Trophoblast cell (in vitro differentiated cells and primary cell): Measurements from ENCODE around the gene DUSP14.
A peak's percentile ranks its signal among the peaks of the same experiment; 100 is the strongest.

Experiments
- DNase-seq, 2 donors: peaks; one replicate each; pipeline ENCODE4 v3.0.0-alpha.2; 2016
- H2AFZ ChIP-seq: 2 replicates; pipeline ENCODE4 v1.6.1; 2013; ENCODE audit warnings: low read length, moderate library complexity, mild to moderate bottlenecking; ENCODE audit not compliant: insufficient read depth, poor library complexity
- H2AK5ac ChIP-seq: 2 replicates; pipeline ENCODE4 v1.6.1; 2013; ENCODE audit warnings: mild to moderate bottlenecking, low read length
- H2BK120ac ChIP-seq: 2 replicates; pipeline ENCODE4 v1.6.1; 2013; ENCODE audit warnings: low read length, mild to moderate bottlenecking, moderate library complexity; ENCODE audit not compliant: insufficient read depth, poor library complexity
- H2BK12ac ChIP-seq: 2 replicates; pipeline ENCODE4 v1.6.1; 2013; ENCODE audit warnings: mild to moderate bottlenecking, low read length, moderate library complexity
- H2BK5ac ChIP-seq: 2 replicates; pipeline ENCODE4 v1.6.1; 2013; ENCODE audit warnings: low read length, low read depth, moderate library complexity, mild to moderate bottlenecking; ENCODE audit not compliant: poor library complexity
- H3K14ac ChIP-seq: 2 replicates; pipeline ENCODE4 v1.6.1; 2013; ENCODE audit warnings: mild to moderate bottlenecking, low read length
- H3K18ac ChIP-seq: 2 replicates; pipeline ENCODE4 v1.6.1; 2013; ENCODE audit warnings: mild to moderate bottlenecking, low read length
- H3K23ac ChIP-seq: 2 replicates; pipeline ENCODE4 v1.6.1; 2013; ENCODE audit warnings: low read length
- H3K27ac ChIP-seq: 2 replicates; pipeline ENCODE4 v1.5.1; 2013; ENCODE audit warnings: low read depth, mild to moderate bottlenecking, inconsistent platforms, low read length, moderate library complexity
- H3K27me3 ChIP-seq: 2 replicates; pipeline ENCODE4 v1.6.1; 2013; ENCODE audit warnings: inconsistent platforms, mild to moderate bottlenecking, low read length, moderate library complexity; ENCODE audit not compliant: insufficient read depth
- H3K36me3 ChIP-seq, 2 experiments: 1 replicate in 1 of 2; 2 replicates in 1 of 2; pipeline ENCODE4 v1.6.1; 2013; ENCODE audit warnings: low read length in 2 of 2, mild to moderate bottlenecking in 2 of 2, moderate library complexity in 1 of 2; ENCODE audit not compliant: insufficient read depth in 2 of 2, control insufficient read depth in 1 of 2
- H3K4ac ChIP-seq: 2 replicates; pipeline ENCODE4 v1.6.1; 2013; ENCODE audit warnings: low read depth, mild to moderate bottlenecking, low read length, moderate library complexity
- H3K4me1 ChIP-seq, 2 experiments: 1 replicate in 1 of 2; 2 replicates in 1 of 2; pipeline ENCODE4 v1.6.1; 2013; ENCODE audit warnings: low read length in 2 of 2, mild to moderate bottlenecking in 2 of 2, moderate library complexity in 1 of 2; ENCODE audit not compliant: insufficient read depth in 2 of 2, control insufficient read depth in 1 of 2
- H3K4me2 ChIP-seq: 2 replicates; pipeline ENCODE4 v1.6.1; 2013; ENCODE audit warnings: inconsistent platforms, mild to moderate bottlenecking, low read length, moderate library complexity
- H3K4me3 ChIP-seq: 2 replicates; pipeline ENCODE4 v1.5.1; 2013; ENCODE audit warnings: mild to moderate bottlenecking, low read depth, low read length, inconsistent platforms
- H3K79me1 ChIP-seq: one replicate; pipeline ENCODE4 v1.6.1; 2013; ENCODE audit warnings: low read length
- H3K79me2 ChIP-seq: 2 replicates; pipeline ENCODE4 v1.6.1; 2013; ENCODE audit warnings: low read length, mild to moderate bottlenecking; ENCODE audit not compliant: control insufficient read depth, insufficient read depth, poor library complexity
- H3K9ac ChIP-seq: 2 replicates; pipeline ENCODE4 v1.6.1; 2013; ENCODE audit warnings: mild to moderate bottlenecking, low read length
- H3K9me3 ChIP-seq: 2 replicates; pipeline ENCODE4 v1.6.1; 2013; ENCODE audit warnings: low read depth, mild to moderate bottlenecking, control low read depth, inconsistent platforms, low read length; ENCODE audit not compliant: insufficient read depth
- H4K12ac ChIP-seq: 2 replicates; pipeline ENCODE4 v1.6.1; 2013; ENCODE audit warnings: low read depth, mild to moderate bottlenecking, low read length, moderate library complexity
- H4K8ac ChIP-seq: 2 replicates; pipeline ENCODE4 v1.6.1; 2013; ENCODE audit warnings: low read depth, mild to moderate bottlenecking, low read length, moderate library complexity
- H4K91ac ChIP-seq: one replicate; pipeline ENCODE4 v1.6.1; 2013; ENCODE audit warnings: low read depth, mild to moderate bottlenecking, low read length, moderate library complexity
- WGBS: extraction: QIAGEN DNeasy Blood & Tissue Kit; methylation state at CpG from one replicate; pipeline ENCODE4 v1.1.7; 2013; ENCODE audit warnings: missing lambda C conversion rate; ENCODE audit not compliant: insufficient read length, insufficient coverage; ENCODE audit errors: extremely low coverage; 5-methylcytosine and 5-hydroxymethylcytosine counted together

The DUSP14 gene

GRCh38 chr17:37494401-37494831, 4.7 kb downstream of the DUSP14 start:
- Histone ChIP-seq H3K9me3 (no peaks in the 10 kb centered on the region), H3K9ac (no peak overlapping the region), H4K8ac (no peak overlapping the region), H3K27ac (no peak overlapping the region), H3K79me2 (peaks cover 18% of the 10 kb centered on the region), H3K36me3 (peaks cover 0 to 2% of the 10 kb centered on the region in 2 experiments), H3K4me3 (no peak overlapping the region), H3K79me1 (peaks cover 12% of the 10 kb centered on the region), H3K4ac (peak overlapping the region; percentile 31), H2AFZ (no peak overlapping the region), H4K12ac (no peak overlapping the region), H2BK12ac (no peak overlapping the region), H3K23ac (no peak overlapping the region), H2BK5ac (no peak overlapping the region), H4K91ac (no peak overlapping the region), H3K14ac (no peak overlapping the region), H3K4me2 (no peak overlapping the region), H2BK120ac (no peak overlapping the region), H3K4me1 (peaks cover 12 to 13% of the 10 kb centered on the region in 2 experiments), H2AK5ac (no peak overlapping the region), H3K18ac (no peak overlapping the region), H3K27me3 (no peaks in the 10 kb centered on the region)
- DNase-seq: peak in 1 of 2 donors; percentile 81
- WGBS: no CpG with 5 or more reads among the region's 3 CpGs

GRCh38 chr17:37494971-37495370, 5.3 kb downstream of the DUSP14 start:
- no peak overlapping the region for H4K8ac ChIP-seq
- WGBS: no CpG with 5 or more reads among the region's 8 CpGs
- no peak for DNase-seq
- peak overlapping the region; percentile 60 for H3K18ac ChIP-seq
- no peaks in the 10 kb centered on the region for H3K27me3 ChIP-seq
- peaks cover 3 to 4% of the 10 kb centered on the region in 2 experiments for H3K36me3 ChIP-seq
- no peak overlapping the region for H2BK120ac ChIP-seq
- H3K23ac ChIP-seq: no peak overlapping the region
- H3K79me1 ChIP-seq: peaks cover 11% of the 10 kb centered on the region
- H4K91ac ChIP-seq: no peak overlapping the region
- H3K14ac ChIP-seq: no peak overlapping the region
- no peak overlapping the region for H3K4me3 ChIP-seq
- H3K9me3 ChIP-seq: no peaks in the 10 kb centered on the region
- no peak overlapping the region for H3K9ac ChIP-seq
- H2BK12ac ChIP-seq: no peak overlapping the region
- no peak overlapping the region for H4K12ac ChIP-seq
- no peak overlapping the region for H2AK5ac ChIP-seq
- H3K4me1 ChIP-seq: peaks cover 12 to 13% of the 10 kb centered on the region in 2 experiments
- H3K27ac ChIP-seq: no peak overlapping the region
- H2BK5ac ChIP-seq: no peak overlapping the region
- no peak overlapping the region for H3K4me2 ChIP-seq
- H3K4ac ChIP-seq: peak overlapping the region; percentile 66
- peak overlapping the region; percentile 5 for H2AFZ ChIP-seq
- peaks cover 20% of the 10 kb centered on the region for H3K79me2 ChIP-seq

GRCh38 chr17:37500378-37500777, 10.7 kb downstream of the DUSP14 start:
- H3K36me3 ChIP-seq: peaks cover 3 to 4% of the 10 kb centered on the region in 2 experiments
- no peak overlapping the region for H2AK5ac ChIP-seq
- H2BK120ac ChIP-seq: no peak overlapping the region
- no peak overlapping the region for H4K91ac ChIP-seq
- H3K4ac ChIP-seq: no peak overlapping the region
- no peak overlapping the region for H4K8ac ChIP-seq
- peaks cover 13% of the 10 kb centered on the region for H3K79me2 ChIP-seq
- H2BK5ac ChIP-seq: no peak overlapping the region
- no peak for DNase-seq
- no peak overlapping the region for H3K27ac ChIP-seq
- H3K27me3 ChIP-seq: no peaks in the 10 kb centered on the region
- H2BK12ac ChIP-seq: no peak overlapping the region
- no peaks in the 10 kb centered on the region for H3K79me1 ChIP-seq
- H3K4me3 ChIP-seq: no peak overlapping the region
- H3K4me2 ChIP-seq: no peak overlapping the region
- no peak overlapping the region for H3K23ac ChIP-seq
- H2AFZ ChIP-seq: no peak overlapping the region
- peaks cover 0 to 3% of the 10 kb centered on the region in 2 experiments for H3K4me1 ChIP-seq
- H3K18ac ChIP-seq: no peak overlapping the region
- no peak overlapping the region for H4K12ac ChIP-seq
- H3K9me3 ChIP-seq: no peaks in the 10 kb centered on the region
- no peak overlapping the region for H3K14ac ChIP-seq
- no peak overlapping the region for H3K9ac ChIP-seq

- Histone ChIP-seq H3K14ac (no peak overlapping the region), H2BK12ac (no peak overlapping the region), H2AK5ac (no peak overlapping the region), H3K27me3 (no peaks in the 10 kb centered on the region), H3K79me2 (peaks cover 12% of the 10 kb centered on the region), H3K4me1 (peaks cover 0 to 3% of the 10 kb centered on the region in 2 experiments), H3K36me3 (peaks cover 4 to 5% of the 10 kb centered on the region in 2 experiments), H3K4ac (peak overlapping the region; percentile 3), H4K8ac (no peak overlapping the region), H3K9ac (no peak overlapping the region), H3K18ac (no peak overlapping the region), H4K12ac (no peak overlapping the region), H4K91ac (no peak overlapping the region), H2BK5ac (no peak overlapping the region), H3K27ac (no peak overlapping the region), H2BK120ac (no peak overlapping the region), H3K4me3 (no peak overlapping the region), H3K9me3 (no peaks in the 10 kb centered on the region), H3K23ac (no peak overlapping the region), H3K79me1 (no peaks in the 10 kb centered on the region), H3K4me2 (no peak overlapping the region), H2AFZ (no peak overlapping the region)
- WGBS: no CpG with 5 or more reads among the region's 10 CpGs
- no peak for DNase-seq
Observed at GRCh38 chr17:37502009-37502936, 12.6 kb downstream of the DUSP14 start.
